ENCODE measurements around the gene TNS2.
"Not testable (repeated sequence)": the region's sequence is repeated elsewhere in the genome, so short reads cannot be mapped to it uniquely, and the experiment has no call there.

Gene TNS2

GRCh38 chr12:53091756-53092155 lies 41.9 kb downstream of the TNS2 start:
- in situ Hi-C loops (cut with HindIII; ENCODE audit: low sequenced_read_pairs): no loop called here

GRCh38 chr12:53093777-53094393 lies 44.0 kb downstream of the TNS2 start:
- in situ Hi-C loops (cut with HindIII; ENCODE audit: low sequenced_read_pairs): no loop called here

GRCh38 chr12:53094394-53094787 lies 44.5 kb downstream of the TNS2 start:
- in situ Hi-C loops (cut with HindIII; ENCODE audit: low sequenced_read_pairs): no loop called here

- in situ Hi-C loops (cut with HindIII; ENCODE audit: low sequenced_read_pairs): not testable (repeated sequence)
Measured at GRCh38 chr12:53094796-53095595, 45.1 kb downstream of the TNS2 start.

DNA sequence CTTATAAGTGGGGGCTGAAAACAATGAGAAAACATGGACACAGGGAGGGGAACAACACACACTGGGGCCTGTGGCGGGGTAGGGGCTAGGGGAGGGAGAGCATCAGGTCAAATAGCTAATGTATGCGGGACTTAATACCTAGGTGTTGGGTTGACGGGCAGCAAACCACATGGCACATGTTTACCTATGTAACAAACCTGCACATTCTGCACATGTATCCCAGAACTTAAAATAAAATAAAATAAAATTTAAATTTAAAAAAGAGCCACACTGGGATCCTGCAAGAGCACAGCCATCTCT lies 45.7 kb downstream of the TNS2 start:
- in situ Hi-C loops (cut with HindIII; ENCODE audit: low sequenced_read_pairs): not testable (repeated sequence)

DNA sequence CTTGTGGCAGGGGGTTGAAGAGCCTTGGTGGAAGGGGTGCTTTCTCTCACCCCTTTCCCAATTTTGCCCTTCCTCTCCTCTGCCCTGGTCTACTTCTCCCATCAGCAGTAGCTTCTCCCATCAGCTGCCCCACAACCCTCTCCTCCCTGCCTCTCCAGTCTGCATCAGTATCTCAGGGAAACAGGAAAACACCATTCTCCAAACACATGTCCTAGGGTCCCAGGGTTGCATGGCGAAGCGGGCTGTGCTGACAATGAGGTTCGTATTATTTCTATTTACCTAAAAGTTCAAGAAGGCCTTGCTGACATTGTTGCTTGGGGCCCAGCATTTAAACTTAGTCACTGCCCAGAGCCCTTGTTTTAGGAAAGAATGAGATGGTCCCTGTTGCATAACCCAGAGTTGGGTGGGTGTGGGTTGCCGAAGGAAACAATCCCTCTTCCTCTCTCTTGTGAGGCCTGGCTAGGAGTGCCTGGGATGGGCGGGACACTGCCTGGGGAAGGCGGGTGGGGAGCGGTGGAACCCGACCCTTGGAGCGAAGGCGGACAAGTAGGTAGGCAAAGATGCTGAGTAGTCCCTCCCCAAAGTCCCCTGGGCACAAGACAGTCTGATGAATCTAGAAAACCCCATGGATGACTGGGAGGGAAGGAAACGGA lies 46.4 kb downstream of the TNS2 start:
- in situ Hi-C loops (cut with HindIII; ENCODE audit: low sequenced_read_pairs): no loop called here

DNA sequence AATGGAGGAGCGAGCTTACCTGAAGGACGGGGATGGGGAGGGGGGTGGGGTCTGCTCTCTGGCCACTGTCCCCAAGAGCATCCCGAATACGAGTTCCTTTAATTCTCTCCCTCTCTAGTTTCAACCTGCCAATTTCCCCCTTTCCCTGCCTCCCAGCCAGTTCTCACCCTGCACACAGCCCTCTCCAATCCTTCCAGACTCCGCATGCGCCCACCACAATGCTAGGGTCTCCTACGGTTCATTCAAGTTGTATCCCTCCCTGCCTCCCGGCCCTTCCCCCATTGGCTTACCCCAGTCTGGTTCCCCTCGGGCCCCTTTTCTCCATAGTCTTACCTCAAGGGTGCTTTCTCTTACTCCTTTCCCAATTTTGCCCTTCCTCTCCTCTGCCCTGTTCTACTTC lies 46.9 kb downstream of the TNS2 start:
- in situ Hi-C loops (cut with HindIII; ENCODE audit: low sequenced_read_pairs): no loop called here

DNA sequence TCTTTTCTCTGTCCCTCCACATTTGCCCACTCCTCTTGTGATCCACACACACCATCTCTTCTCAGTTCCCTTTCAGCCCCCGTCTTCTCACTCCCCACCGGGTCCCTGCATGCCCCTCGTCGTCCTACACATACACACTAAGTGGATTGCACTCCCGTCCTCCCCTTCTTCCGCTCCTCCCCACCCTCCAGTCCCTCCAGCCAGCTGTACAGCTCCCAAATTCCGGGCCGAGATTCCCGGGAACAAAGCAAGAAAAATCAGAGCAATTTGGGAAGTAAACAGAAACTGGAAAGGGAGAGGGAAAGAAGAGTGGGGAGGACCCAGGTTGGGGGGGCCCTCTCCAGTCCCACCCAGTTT lies 47.3 kb downstream of the TNS2 start:
- in situ Hi-C loops (cut with HindIII; ENCODE audit: low sequenced_read_pairs): no loop called here

DNA sequence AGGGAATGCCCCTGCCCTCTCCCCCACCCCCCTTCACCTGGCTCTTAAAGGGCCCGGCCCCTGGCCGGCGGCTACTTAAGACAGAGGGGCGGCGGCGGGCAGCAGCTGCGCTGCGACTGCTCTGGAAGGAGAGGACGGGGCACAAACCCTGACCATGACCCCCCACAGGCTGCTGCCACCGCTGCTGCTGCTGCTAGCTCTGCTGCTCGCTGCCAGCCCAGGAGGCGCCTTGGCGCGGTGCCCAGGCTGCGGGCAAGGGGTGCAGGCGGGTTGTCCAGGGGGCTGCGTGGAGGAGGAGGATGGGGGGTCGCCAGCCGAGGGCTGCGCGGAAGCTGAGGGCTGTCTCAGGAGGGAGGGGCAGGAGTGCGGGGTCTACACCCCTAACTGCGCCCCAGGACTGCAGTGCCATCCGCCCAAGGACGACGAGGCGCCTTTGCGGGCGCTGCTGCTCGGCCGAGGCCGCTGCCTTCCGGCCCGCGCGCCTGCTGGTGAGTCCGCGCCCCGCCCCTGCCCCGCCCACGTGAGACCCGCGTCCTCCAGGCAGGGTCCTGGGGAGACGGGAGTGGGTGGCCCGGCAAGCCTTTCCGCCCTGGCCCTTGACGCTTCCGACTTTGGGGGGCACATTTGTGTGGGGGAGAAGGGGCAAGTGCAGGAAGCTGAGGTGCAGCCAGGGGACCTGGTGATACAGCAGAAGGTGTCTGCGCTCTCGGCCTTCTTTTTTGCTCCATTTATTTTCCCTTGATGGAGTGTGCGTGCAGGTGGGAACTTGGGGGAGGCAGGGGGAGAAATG lies 47.9 kb downstream of the TNS2 start, which contains the start of gene IGFBP6:
IGFBP6 (plus strand) TSS at position 104 of the 790 bp plus-strand sequence; CDS start at position 155, 51 bp downstream.
- in situ Hi-C loops (cut with HindIII; ENCODE audit: low sequenced_read_pairs): no loop called here

GRCh38 chr12:53098354-53098981 lies 48.6 kb downstream of the TNS2 start:
- in situ Hi-C loops (cut with HindIII; ENCODE audit: low sequenced_read_pairs): no loop called here

DNA sequence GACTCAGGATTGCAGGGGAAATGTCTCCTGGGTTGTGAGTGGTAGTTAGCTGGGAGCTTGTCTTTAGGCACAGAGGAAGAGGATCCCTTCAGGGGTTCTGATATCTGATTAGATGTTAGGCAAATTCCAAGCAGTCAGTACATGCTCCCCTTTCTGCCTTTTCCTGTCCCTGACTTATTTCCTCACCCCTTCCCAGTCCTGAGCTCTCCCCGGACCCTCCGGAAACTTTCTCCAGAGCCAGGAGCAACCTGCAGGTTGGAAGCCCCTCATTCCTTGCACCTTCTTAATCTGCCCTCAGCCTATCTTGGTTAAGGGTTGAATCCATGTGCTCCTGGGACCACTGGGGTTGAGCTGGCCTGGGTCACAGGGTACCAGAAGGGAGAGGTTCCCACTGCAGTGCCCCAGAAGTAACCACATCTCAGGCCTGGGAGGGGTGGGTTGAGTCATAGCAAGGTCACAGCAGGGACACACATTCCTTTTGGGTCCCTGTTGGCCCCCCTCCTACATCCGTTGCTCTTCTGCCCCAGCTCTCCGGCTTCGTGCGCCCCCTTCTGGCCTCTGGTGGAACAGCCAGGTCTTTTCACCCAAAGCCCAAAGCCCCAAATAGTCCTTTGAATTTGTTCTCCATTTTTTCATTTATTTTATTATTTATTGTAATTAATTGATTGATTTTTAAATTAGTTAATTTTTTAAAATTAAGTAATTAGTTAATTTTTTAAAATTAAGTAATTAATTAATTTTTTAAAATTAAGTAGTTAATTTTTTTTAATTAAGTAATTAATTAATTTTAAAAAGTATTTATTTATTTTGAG lies 49.4 kb downstream of the TNS2 start:
- in situ Hi-C loops (cut with HindIII; ENCODE audit: low sequenced_read_pairs): no loop called here

DNA sequence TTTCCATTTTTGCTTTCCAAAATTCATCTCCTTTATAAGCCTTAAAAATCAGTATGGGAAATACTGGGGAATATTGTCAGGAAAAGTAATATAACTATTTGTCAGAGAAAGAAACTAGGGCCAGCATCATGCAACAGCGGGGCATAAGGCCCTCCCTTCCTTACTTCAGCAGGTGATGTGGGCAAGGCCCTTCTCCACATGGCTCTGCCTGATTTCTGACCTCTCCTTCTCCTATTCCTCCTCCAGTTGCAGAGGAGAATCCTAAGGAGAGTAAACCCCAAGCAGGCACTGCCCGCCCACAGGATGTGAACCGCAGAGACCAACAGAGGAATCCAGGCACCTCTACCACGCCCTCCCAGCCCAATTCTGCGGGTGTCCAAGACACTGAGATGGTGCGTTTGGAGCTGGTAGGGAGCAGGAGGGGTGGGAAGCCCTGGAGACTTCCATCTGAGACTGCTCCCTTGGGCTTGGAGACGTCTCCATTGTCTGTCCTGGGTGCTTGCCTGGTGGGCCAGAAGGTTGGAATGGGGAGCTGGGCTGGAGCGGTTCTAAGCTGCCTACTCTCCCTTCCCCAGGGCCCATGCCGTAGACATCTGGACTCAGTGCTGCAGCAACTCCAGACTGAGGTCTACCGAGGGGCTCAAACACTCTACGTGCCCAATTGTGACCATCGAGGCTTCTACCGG lies 50.7 kb downstream of the TNS2 start:
- in situ Hi-C loops (cut with HindIII; ENCODE audit: low sequenced_read_pairs): loop anchor here (5.0 kb wide), 1 partner anchor 33 kb away; no protein-coding TSS in a partner anchor

DNA sequence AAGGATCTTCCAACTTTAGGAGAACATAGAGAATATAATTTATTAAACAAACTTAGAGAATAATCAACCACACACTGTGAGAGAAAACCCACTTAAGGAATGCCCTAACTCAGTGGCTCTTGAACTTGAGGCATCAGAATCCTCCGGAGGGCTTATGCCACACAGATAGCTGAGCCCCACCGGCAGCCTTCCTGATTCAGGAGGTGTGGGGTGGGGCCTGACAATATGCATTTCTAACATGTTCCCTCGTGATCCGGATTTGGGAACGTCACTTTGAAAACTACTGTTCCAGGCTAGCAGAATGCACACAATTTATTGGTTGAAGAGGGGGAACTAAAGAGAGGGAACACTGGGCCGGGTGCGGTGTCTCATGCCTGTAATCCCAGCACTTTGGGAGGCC lies 51.4 kb downstream of the TNS2 start:
- in situ Hi-C loops (cut with HindIII; ENCODE audit: low sequenced_read_pairs): loop anchor here (5.0 kb wide), 1 partner anchor 34 kb away; no protein-coding TSS in a partner anchor

- in situ Hi-C loops (cut with HindIII; ENCODE audit: low sequenced_read_pairs): loop anchor here (5.0 kb wide), 1 partner anchor 35 kb away; no protein-coding TSS in a partner anchor
Measured at GRCh38 chr12:53101931-53102781, 52.3 kb downstream of the TNS2 start.

GRCh38 chr12:53102883-53103807 lies 53.3 kb downstream of the TNS2 start, which contains the start of gene SOAT2:
TSS of gene SOAT2 (plus strand) at chr12:53103486. CDS start at chr12:53103578, 92 bp downstream.
- in situ Hi-C loops (cut with HindIII; ENCODE audit: low sequenced_read_pairs): loop anchor here (5.0 kb wide), 1 partner anchor 36 kb away; no protein-coding TSS in a partner anchor

DNA sequence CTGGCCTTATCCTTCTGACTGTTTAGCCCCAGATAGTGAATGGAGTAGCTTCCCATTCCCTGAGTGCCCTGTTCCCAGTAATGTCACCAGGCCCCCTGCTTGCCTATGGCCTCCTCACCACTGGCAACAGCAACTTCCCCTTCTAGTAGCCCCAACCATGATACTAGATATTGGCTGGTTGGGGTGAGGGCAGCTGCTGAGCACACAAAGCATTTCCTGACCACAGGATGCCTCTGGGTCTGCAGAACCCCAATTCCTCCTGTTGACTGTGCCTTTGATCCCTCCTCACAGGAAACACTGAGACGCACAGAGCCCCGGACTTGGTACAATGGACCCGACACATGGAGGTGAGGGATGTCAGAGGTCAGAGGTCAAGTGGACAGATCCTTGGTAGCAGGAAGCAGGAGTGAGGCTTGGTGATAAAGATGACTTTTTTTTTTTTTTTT lies 54.0 kb downstream of the TNS2 start:
- in situ Hi-C loops (cut with HindIII; ENCODE audit: low sequenced_read_pairs): loop anchor here (5.0 kb wide), 1 partner anchor 37 kb away; no protein-coding TSS in a partner anchor

GRCh38 chr12:53105256-53105655 lies 55.4 kb downstream of the TNS2 start:
- in situ Hi-C loops (cut with HindIII; ENCODE audit: low sequenced_read_pairs): no loop called here
